Neuronal stem cell (in vitro differentiated cells): ENCODE data around the gene SETD4.
A peak's percentile ranks its signal among the peaks of the same experiment; 100 is the strongest.

Source experiments
- DNase-seq: peaks from one replicate; pipeline ENCODE4 v3.0.0-alpha.2; 2013; ENCODE audit warnings: low spot score
- H2AFZ ChIP-seq: one replicate; pipeline ENCODE4 v1.6.1; 2013; ENCODE audit warnings: mild to moderate bottlenecking, low read length, inconsistent platforms
- H2AK5ac ChIP-seq: 2 replicates; pipeline ENCODE4 v1.6.1; 2013; ENCODE audit warnings: low read depth, mild to moderate bottlenecking, inconsistent platforms, low read length, moderate library complexity, mixed read lengths
- H2BK120ac ChIP-seq: 2 replicates; pipeline ENCODE4 v1.6.1; 2013; ENCODE audit warnings: low read depth, mild to moderate bottlenecking, inconsistent platforms, low read length, moderate library complexity, mixed read lengths
- H2BK12ac ChIP-seq: one replicate; pipeline ENCODE4 v1.6.1; 2013; ENCODE audit warnings: low read length, inconsistent platforms
- H2BK15ac ChIP-seq: 2 replicates; pipeline ENCODE4 v1.6.1; 2013; ENCODE audit warnings: mild to moderate bottlenecking, low read length, inconsistent platforms, mixed read lengths
- H2BK5ac ChIP-seq: one replicate; pipeline ENCODE4 v1.6.1; 2013; ENCODE audit warnings: inconsistent platforms, mild to moderate bottlenecking, low read length, moderate library complexity
- H3K14ac ChIP-seq: one replicate; pipeline ENCODE4 v1.6.1; 2013; ENCODE audit warnings: low read length, inconsistent platforms
- H3K18ac ChIP-seq: 2 replicates; pipeline ENCODE4 v1.6.1; 2013; ENCODE audit warnings: low read length, inconsistent platforms
- H3K23ac ChIP-seq: 2 replicates; pipeline ENCODE4 v1.6.1; 2013; ENCODE audit warnings: low read depth, mild to moderate bottlenecking, mixed read lengths, low read length, inconsistent platforms; ENCODE audit not compliant: poor library complexity
- H3K27ac ChIP-seq: replicated peaks from 3 replicates; pipeline ENCODE4 v1.5.1; 2013; ENCODE audit warnings: low read length, inconsistent platforms
- H3K27me3 ChIP-seq, 3 experiments: 2 replicates each; pipeline ENCODE4 v1.6.1; 2013; ENCODE audit warnings: low read length in 3 of 3, mild to moderate bottlenecking in 2 of 3, inconsistent platforms in 1 of 3, low read depth in 1 of 3, mixed read lengths in 1 of 3, moderate library complexity in 1 of 3; ENCODE audit not compliant: control insufficient read depth in 3 of 3, insufficient read depth in 3 of 3
- H3K36me3 ChIP-seq, 2 donors: replicated peaks in 1 of 2; 2 replicates each; pipeline ENCODE4 v1.6.1; 2013; ENCODE audit warnings: low read length in 2 of 2; ENCODE audit not compliant: control insufficient read depth in 2 of 2, insufficient read depth in 2 of 2
- H3K4ac ChIP-seq: 2 replicates; pipeline ENCODE4 v1.6.1; 2013; ENCODE audit warnings: inconsistent platforms, mild to moderate bottlenecking, low read length, moderate library complexity
- H3K4me1 ChIP-seq, 2 donors: 1 replicate in 1 of 2; 2 replicates in 1 of 2; pipeline ENCODE4 v1.6.1; 2013; ENCODE audit warnings: low read length in 2 of 2, low read depth in 1 of 2; ENCODE audit not compliant: control insufficient read depth in 2 of 2, insufficient read depth in 1 of 2
- H3K4me2 ChIP-seq: one replicate; pipeline ENCODE4 v1.6.1; 2013; ENCODE audit warnings: mild to moderate bottlenecking, low read length, inconsistent platforms; ENCODE audit not compliant: insufficient read depth, poor library complexity, severe bottlenecking
- H3K4me3 ChIP-seq, 2 donors: 2 replicates each; pipeline ENCODE4 v1.5.1; 2013; ENCODE audit warnings: low read length in 2 of 2, mild to moderate bottlenecking in 2 of 2, inconsistent platforms in 1 of 2, moderate library complexity in 1 of 2
- H3K79me1 ChIP-seq: one replicate; pipeline ENCODE4 v1.6.1; 2013; ENCODE audit warnings: low read depth, mild to moderate bottlenecking, inconsistent platforms, low read length, moderate library complexity
- H3K9ac ChIP-seq: one replicate; pipeline ENCODE4 v1.6.1; 2013; ENCODE audit warnings: mild to moderate bottlenecking, low read depth, low read length, inconsistent platforms; ENCODE audit not compliant: poor library complexity
- H3K9me3 ChIP-seq, 2 donors: replicated peaks in 1 of 2; 2 replicates each; pipeline versions ENCODE3 to v1.6.1; 2013; ENCODE audit warnings: low read length in 2 of 2, mild to moderate bottlenecking in 2 of 2, inconsistent platforms in 1 of 2, low read depth in 1 of 2, mixed read lengths in 1 of 2, moderate library complexity in 1 of 2; ENCODE audit not compliant: control insufficient read depth in 2 of 2, insufficient read depth in 1 of 2
- H4K8ac ChIP-seq: one replicate; pipeline ENCODE4 v1.6.1; 2013; ENCODE audit warnings: low read depth, mild to moderate bottlenecking, inconsistent platforms, low read length, moderate library complexity
- H4K91ac ChIP-seq: one replicate; pipeline ENCODE4 v1.6.1; 2013; ENCODE audit warnings: low read length, low read depth, mild to moderate bottlenecking, inconsistent platforms; ENCODE audit not compliant: poor library complexity
- WGBS, 2 donors: extraction: QIAGEN DNeasy Blood & Tissue Kit; methylation state at CpG; one replicate each; pipeline ENCODE4 v1.1.7; 2013; ENCODE audit warnings: missing lambda C conversion rate in 2 of 2, mixed read lengths in 1 of 2; ENCODE audit not compliant: insufficient read length in 2 of 2, insufficient replicate concordance in 1 of 2; ENCODE audit errors: extremely low coverage in 2 of 2; 5-methylcytosine and 5-hydroxymethylcytosine counted together

Gene SETD4

DNA sequence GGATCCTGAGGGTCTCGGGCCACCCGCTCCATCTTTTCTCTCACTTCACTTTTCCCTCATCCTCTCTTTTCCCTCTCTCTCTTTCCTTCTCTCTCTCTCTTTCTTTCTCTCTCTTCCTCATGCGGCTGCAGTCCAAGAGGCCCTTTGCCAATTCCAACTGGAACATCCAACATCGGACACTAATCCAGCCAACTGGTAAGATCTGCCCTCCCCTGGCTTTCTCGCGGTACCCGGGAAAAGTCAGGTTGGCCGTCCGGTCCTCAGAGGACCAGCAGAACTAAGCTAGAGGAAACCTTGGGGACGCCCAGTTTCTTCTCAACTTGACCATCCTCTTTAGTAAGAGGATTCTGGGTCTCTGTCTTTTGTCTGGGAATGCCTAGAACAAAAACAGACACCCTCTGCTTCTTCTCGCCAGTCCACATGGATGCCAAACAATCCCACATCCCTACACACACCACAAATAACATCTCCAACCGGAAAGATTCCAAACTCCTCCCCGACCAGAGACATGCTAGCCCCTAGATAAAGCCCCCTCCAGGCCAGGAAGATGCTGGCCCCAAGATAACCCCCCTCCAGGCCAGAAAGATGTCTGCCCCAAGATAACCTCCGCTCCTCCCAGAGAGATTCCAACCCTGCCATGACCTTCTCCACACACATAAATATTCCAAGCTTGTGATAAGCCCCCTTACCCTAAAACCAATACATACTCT, 3.2 kb upstream of the SETD4 start:
- Histone ChIP-seq H3K9me3 (peaks cover 0 to 1% of the 10 kb centered on the region in 2 donors), H4K8ac (no peak overlapping the region), H2AFZ (peak overlapping the region; percentile 32), H3K36me3 (peaks cover 0 to 4% of the 10 kb centered on the region in 2 donors), H3K79me1 (peaks cover 3% of the 10 kb centered on the region), H3K23ac (no peak overlapping the region), H3K27ac (no peak overlapping the region), H3K18ac (no peak overlapping the region), H3K4ac (no peak overlapping the region), H3K14ac (no peak overlapping the region), H3K27me3 (peaks cover 0 to 6% (median 0%) of the 10 kb centered on the region in 3 experiments), H2BK15ac (no peak overlapping the region), H3K9ac (no peak overlapping the region), H2BK12ac (no peak overlapping the region), H3K4me3 (no peak overlapping the region), H2AK5ac (no peak overlapping the region), H2BK5ac (no peak overlapping the region), H3K4me1 (peaks cover 0 to 2% of the 10 kb centered on the region in 2 donors), H2BK120ac (no peak overlapping the region), H3K4me2 (no peak overlapping the region), H4K91ac (no peak overlapping the region)
- no peak for DNase-seq
- no CpG with 5 or more reads among the region's 14 CpGs for WGBS, 2 donors

DNA sequence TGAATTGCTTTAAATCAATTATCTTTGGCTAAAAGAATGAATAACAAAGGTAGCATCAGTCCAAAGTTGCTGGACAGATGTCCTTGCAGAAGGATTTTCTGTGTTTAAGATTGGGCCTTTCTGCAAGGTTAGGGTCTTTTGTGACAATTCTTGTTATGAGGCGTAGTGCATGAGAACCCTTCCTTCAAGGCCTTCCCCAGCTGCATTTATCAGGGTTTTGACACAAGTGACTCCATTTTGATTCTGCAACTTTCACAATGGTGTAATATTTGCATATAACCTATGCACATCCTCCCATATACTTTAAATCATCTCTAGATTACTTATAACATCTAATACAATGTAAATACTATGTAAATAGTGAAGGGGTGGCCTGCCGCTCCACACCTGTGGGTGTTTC, 1.1 kb upstream of the SETD4 start:
- Histone ChIP-seq H3K27ac (no peak overlapping the region), H3K27me3 (peaks cover 0 to 6% (median 0%) of the 10 kb centered on the region in 3 experiments), H4K8ac (no peak overlapping the region), H3K4me3 (no peak overlapping the region), H2BK12ac (no peak overlapping the region), H2BK5ac (no peak overlapping the region), H3K18ac (no peak overlapping the region), H2BK120ac (no peak overlapping the region), H2AFZ (peak overlapping the region; percentile 92), H3K14ac (no peak overlapping the region), H2AK5ac (no peak overlapping the region), H3K9me3 (no peaks in the 10 kb centered on the region), H2BK15ac (no peak overlapping the region), H3K4me2 (no peak overlapping the region), H3K9ac (no peak overlapping the region), H3K4ac (no peak overlapping the region), H3K23ac (no peak overlapping the region), H3K4me1 (peaks cover 0 to 2% of the 10 kb centered on the region in 2 donors), H4K91ac (no peak overlapping the region), H3K79me1 (peaks cover 3% of the 10 kb centered on the region), H3K36me3 (peaks cover 8 to 25% of the 10 kb centered on the region in 2 donors)
- DNase-seq: no peak
- WGBS, 2 donors: no CpG with 5 or more reads among the region's 2 CpGs

DNA sequence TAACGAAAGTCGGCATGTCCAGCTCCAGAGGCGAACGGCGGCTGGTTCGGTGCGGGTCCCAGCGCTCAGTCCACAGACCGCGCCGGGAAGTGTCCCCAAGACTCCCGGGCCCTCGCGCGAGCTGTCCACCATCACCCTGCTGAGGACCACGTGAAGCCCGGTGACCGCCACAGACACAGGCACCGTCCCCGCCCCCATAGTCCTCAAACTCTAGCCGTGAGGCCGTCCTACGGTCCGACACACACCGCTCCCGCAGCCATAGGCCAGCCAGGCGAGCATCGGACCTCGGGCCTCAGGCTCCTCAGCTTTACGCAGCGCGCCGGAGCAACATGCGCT, 535 bp downstream of the SETD4 start:
- H3K4me1 ChIP-seq: peaks cover 0 to 2% of the 10 kb centered on the region in 2 donors
- peak overlapping the region; percentile 90 for H3K18ac ChIP-seq
- peak overlapping the region; percentile 81 for H3K4me2 ChIP-seq
- H2BK15ac ChIP-seq: peak overlapping the region; percentile 4
- H2BK12ac ChIP-seq: no peak overlapping the region
- no peak overlapping the region for H2AK5ac ChIP-seq
- H3K9ac ChIP-seq: peak overlapping the region; percentile 97
- H2BK5ac ChIP-seq: peak overlapping the region; percentile 88
- H3K4ac ChIP-seq: no peak overlapping the region
- WGBS, 2 donors: no CpG with 5 or more reads among the region's 34 CpGs
- H3K36me3 ChIP-seq: peaks cover 19 to 41% of the 10 kb centered on the region in 2 donors
- no peaks in the 10 kb centered on the region for H3K9me3 ChIP-seq
- H3K23ac ChIP-seq: peak overlapping the region; percentile 50
- peaks cover 3% of the 10 kb centered on the region for H3K79me1 ChIP-seq
- DNase-seq: no peak
- H3K27me3 ChIP-seq: peaks cover 0 to 6% (median 0%) of the 10 kb centered on the region in 3 experiments
- peak overlapping the region; percentile 81 to 96 for H3K4me3 ChIP-seq
- H2BK120ac ChIP-seq: no peak overlapping the region
- peak overlapping the region; percentile 92 for H2AFZ ChIP-seq
- no peak overlapping the region for H4K8ac ChIP-seq
- peak overlapping the region; percentile 3 for H3K14ac ChIP-seq
- peak overlapping the region; percentile 96 for H3K27ac ChIP-seq
- no peak overlapping the region for H4K91ac ChIP-seq

DNA sequence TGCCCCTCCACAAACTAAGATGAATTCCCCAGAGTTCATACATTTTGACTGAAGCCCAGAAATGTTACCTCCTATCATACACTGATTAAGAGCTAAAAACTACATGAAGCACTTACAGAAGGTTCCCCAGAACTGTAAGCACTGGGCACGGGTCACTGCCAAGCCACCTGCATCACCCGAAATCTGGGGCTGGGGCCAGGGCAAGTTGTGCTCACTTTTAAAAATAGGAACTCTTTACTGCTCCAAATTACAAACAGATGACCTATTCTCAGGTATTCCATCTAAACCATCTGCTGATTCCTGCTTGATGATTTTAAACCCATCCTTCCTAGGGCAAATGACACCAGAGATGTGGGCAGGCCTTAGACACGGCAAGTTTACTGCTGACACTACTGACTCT, 4.8 kb downstream of the SETD4 start:
- no peak overlapping the region for H3K4ac ChIP-seq
- no peak overlapping the region for H2AFZ ChIP-seq
- no peak overlapping the region for H4K91ac ChIP-seq
- H3K79me1 ChIP-seq: peaks cover 3% of the 10 kb centered on the region
- H3K27ac ChIP-seq: no peak overlapping the region
- no peak overlapping the region for H2AK5ac ChIP-seq
- H3K4me1 ChIP-seq: no peaks in the 10 kb centered on the region
- H3K9me3 ChIP-seq: no peaks in the 10 kb centered on the region
- no peak overlapping the region for H2BK15ac ChIP-seq
- no peak overlapping the region for H3K4me3 ChIP-seq
- H3K23ac ChIP-seq: no peak overlapping the region
- no peak overlapping the region for H3K14ac ChIP-seq
- no peak overlapping the region for H3K18ac ChIP-seq
- H2BK5ac ChIP-seq: no peak overlapping the region
- no CpG with 5 or more reads among the region's 3 CpGs for WGBS, 2 donors
- H3K9ac ChIP-seq: no peak overlapping the region
- H2BK12ac ChIP-seq: no peak overlapping the region
- no peak overlapping the region for H3K4me2 ChIP-seq
- DNase-seq: no peak
- peaks cover 35 to 82% of the 10 kb centered on the region in 2 donors for H3K36me3 ChIP-seq
- no peak overlapping the region for H2BK120ac ChIP-seq
- H3K27me3 ChIP-seq: no peaks in the 10 kb centered on the region
- no peak overlapping the region for H4K8ac ChIP-seq
